HG03280 (cell line): Measurements from ENCODE around the gene PRKCE.

Experiments used
- ATAC-seq: cut with Tn5 transposase; IDR thresholded peaks from one replicate; pipeline ENCODE4 v1.9.1; 2021; ENCODE audit warnings: mild to moderate bottlenecking, moderate library complexity; ENCODE audit not compliant: unreplicated experiment

The PRKCE gene

GRCh38 chr2:46173030-46173429, 521.6 kb downstream of the PRKCE start:
- no peak for ATAC-seq

- no peak for ATAC-seq
Measured at GRCh38 chr2:46173636-46174250, 522.3 kb downstream of the PRKCE start.

- ATAC-seq = no peak
Measured at GRCh38 chr2:46174345-46175170, 523.1 kb downstream of the PRKCE start.

GRCh38 chr2:46175419-46175818, 523.9 kb downstream of the PRKCE start:
- ATAC-seq = no peak

GRCh38 chr2:46177461-46178089, 526.1 kb downstream of the PRKCE start:
- no peak for ATAC-seq

GRCh38 chr2:46179037-46179621, 527.7 kb downstream of the PRKCE start:
- no peak for ATAC-seq

- ATAC-seq = no peak
Measured at GRCh38 chr2:46180189-46180588, 528.7 kb downstream of the PRKCE start.

- ATAC-seq = no peak
Measured at GRCh38 chr2:46181306-46181705, 529.8 kb downstream of the PRKCE start.

- no peak for ATAC-seq
Measured at GRCh38 chr2:46181789-46182530, 530.5 kb downstream of the PRKCE start.

GRCh38 chr2:46183426-46183825, 532.0 kb downstream of the PRKCE start:
- no peak for ATAC-seq

GRCh38 chr2:46184794-46185583, 533.5 kb downstream of the PRKCE start:
- no peak for ATAC-seq

- no peak for ATAC-seq
Measured at GRCh38 chr2:46187112-46187618, 535.7 kb downstream of the PRKCE start.

- no peak for ATAC-seq
Measured at GRCh38 chr2:46188041-46188716, 536.7 kb downstream of the PRKCE start.

- no peak for ATAC-seq
Measured at GRCh38 chr2:46193356-46193755, 541.9 kb downstream of the PRKCE start.

GRCh38 chr2:46193855-46194254, 542.4 kb downstream of the PRKCE start:
- no peak for ATAC-seq

GRCh38 chr2:46194856-46195255, 543.4 kb downstream of the PRKCE start:
- ATAC-seq = no peak

GRCh38 chr2:46195819-46196218, 544.3 kb downstream of the PRKCE start:
- no peak for ATAC-seq

- no peak for ATAC-seq
Measured at GRCh38 chr2:46196871-46197462, 545.5 kb downstream of the PRKCE start.

GRCh38 chr2:46197672-46198071, 546.2 kb downstream of the PRKCE start:
- ATAC-seq = no peak
